ENCODE results near the gene HHIP.

Gene HHIP

GRCh38 chr4:144716778-144717177 lies 70.8 kb downstream of the HHIP start:
- no peaks in the 10 kb centered on the region for H3K79me2 ChIP-seq (ENCODE audit: control insufficient read depth, low read length)
- no peaks in the 10 kb centered on the region for H3K36me3 ChIP-seq (ENCODE audit: control insufficient read depth, low read length)
- H3K27ac ChIP-seq (ENCODE audit: low read depth, low read length) = no peak overlapping the region
- no peak overlapping the region for H3K4me3 ChIP-seq (ENCODE audit: low read length)
- no peaks in the 10 kb centered on the region for H3K4me1 ChIP-seq (ENCODE audit: control insufficient read depth, low read length)
- H3K27me3 ChIP-seq (ENCODE audit: control insufficient read depth, low read length) = 0 out of 2 replicates have a peak, but pooled peaks cover 2% of the 10 kb centered on the region
- TF ChIP-seq, protein P1, sequence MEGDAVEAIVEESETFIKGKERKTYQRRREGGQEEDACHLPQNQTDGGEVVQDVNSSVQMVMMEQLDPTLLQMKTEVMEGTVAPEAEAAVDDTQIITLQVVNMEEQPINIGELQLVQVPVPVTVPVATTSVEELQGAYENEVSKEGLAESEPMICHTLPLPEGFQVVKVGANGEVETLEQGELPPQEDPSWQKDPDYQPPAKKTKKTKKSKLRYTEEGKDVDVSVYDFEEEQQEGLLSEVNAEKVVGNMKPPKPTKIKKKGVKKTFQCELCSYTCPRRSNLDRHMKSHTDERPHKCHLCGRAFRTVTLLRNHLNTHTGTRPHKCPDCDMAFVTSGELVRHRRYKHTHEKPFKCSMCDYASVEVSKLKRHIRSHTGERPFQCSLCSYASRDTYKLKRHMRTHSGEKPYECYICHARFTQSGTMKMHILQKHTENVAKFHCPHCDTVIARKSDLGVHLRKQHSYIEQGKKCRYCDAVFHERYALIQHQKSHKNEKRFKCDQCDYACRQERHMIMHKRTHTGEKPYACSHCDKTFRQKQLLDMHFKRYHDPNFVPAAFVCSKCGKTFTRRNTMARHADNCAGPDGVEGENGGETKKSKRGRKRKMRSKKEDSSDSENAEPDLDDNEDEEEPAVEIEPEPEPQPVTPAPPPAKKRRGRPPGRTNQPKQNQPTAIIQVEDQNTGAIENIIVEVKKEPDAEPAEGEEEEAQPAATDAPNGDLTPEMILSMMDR (IDR thresholded peaks at IDR 0.05; ENCODE audit: low read depth, low read length, poor library complexity, severe bottlenecking) = no peak
- TF ChIP-seq EZH2phosphoT487 (IDR thresholded peaks at IDR 0.05; ENCODE audit: borderline replicate concordance, low read length) = no peak
- H3K9me3 ChIP-seq (ENCODE audit: control insufficient read depth, insufficient read depth, low read length) = no peaks in the 10 kb centered on the region
- no peaks in the 10 kb centered on the region for H3F3A ChIP-seq (ENCODE audit: control insufficient read depth, insufficient read depth)
- no peaks in the 10 kb centered on the region for H3K9me2 ChIP-seq (replicated peaks; ENCODE audit: control insufficient read depth, low read length)
- H4K20me1 ChIP-seq (ENCODE audit: control insufficient read depth, insufficient read depth, low read depth, low read length) = no peaks in the 10 kb centered on the region
- no peak overlapping the region for H3K4me2 ChIP-seq (ENCODE audit: low read length)

- Histone ChIP-seq H3K27me3 (ENCODE audit: control insufficient read depth, low read length) (0 out of 2 replicates have a peak, but pooled peaks cover 2% of the 10 kb centered on the region), H3K79me2 (ENCODE audit: control insufficient read depth, low read length) (no peaks in the 10 kb centered on the region), H3K4me2 (ENCODE audit: low read length) (no peak overlapping the region), H3F3A (ENCODE audit: control insufficient read depth, insufficient read depth) (no peaks in the 10 kb centered on the region), H3K4me3 (ENCODE audit: low read length) (no peak overlapping the region), H3K4me1 (ENCODE audit: control insufficient read depth, low read length) (no peaks in the 10 kb centered on the region), H3K9me3 (ENCODE audit: control insufficient read depth, insufficient read depth, low read length) (no peaks in the 10 kb centered on the region), H4K20me1 (ENCODE audit: control insufficient read depth, insufficient read depth, low read depth, low read length) (no peaks in the 10 kb centered on the region), H3K27ac (ENCODE audit: low read depth, low read length) (no peak overlapping the region), H3K36me3 (ENCODE audit: control insufficient read depth, low read length) (no peaks in the 10 kb centered on the region), H3K9me2 (replicated peaks; ENCODE audit: control insufficient read depth, low read length) (no peaks in the 10 kb centered on the region)
- no peak for TF ChIP-seq EZH2phosphoT487 (IDR thresholded peaks at IDR 0.05; ENCODE audit: borderline replicate concordance, low read length)
- TF ChIP-seq, protein P1 (IDR thresholded peaks at IDR 0.05; ENCODE audit: low read depth, low read length, poor library complexity, severe bottlenecking) = no peak
These were observed 73.1 kb downstream of the HHIP start for GRCh38 chr4:144718958-144719512.

GRCh38 chr4:144720491-144720890 lies 74.5 kb downstream of the HHIP start:
- H3K9me3 ChIP-seq (ENCODE audit: control insufficient read depth, insufficient read depth, low read length) = no peaks in the 10 kb centered on the region
- TF ChIP-seq, protein P1 (IDR thresholded peaks at IDR 0.05; ENCODE audit: low read depth, low read length, poor library complexity, severe bottlenecking) = no peak
- no peak for TF ChIP-seq EZH2phosphoT487 (IDR thresholded peaks at IDR 0.05; ENCODE audit: borderline replicate concordance, low read length)
- H3K4me3 ChIP-seq (ENCODE audit: low read length) = no peak overlapping the region
- no peaks in the 10 kb centered on the region for H3F3A ChIP-seq (ENCODE audit: control insufficient read depth, insufficient read depth)
- H3K27ac ChIP-seq (ENCODE audit: low read depth, low read length) = no peak overlapping the region
- no peaks in the 10 kb centered on the region for H3K4me1 ChIP-seq (ENCODE audit: control insufficient read depth, low read length)
- no peaks in the 10 kb centered on the region for H3K9me2 ChIP-seq (replicated peaks; ENCODE audit: control insufficient read depth, low read length)
- H3K4me2 ChIP-seq (ENCODE audit: low read length) = no peak overlapping the region
- H3K27me3 ChIP-seq (ENCODE audit: control insufficient read depth, low read length) = 0 out of 2 replicates have a peak, but pooled peaks cover 2% of the 10 kb centered on the region
- H3K79me2 ChIP-seq (ENCODE audit: control insufficient read depth, low read length) = no peaks in the 10 kb centered on the region
- no peaks in the 10 kb centered on the region for H3K36me3 ChIP-seq (ENCODE audit: control insufficient read depth, low read length)
- H4K20me1 ChIP-seq (ENCODE audit: control insufficient read depth, insufficient read depth, low read depth, low read length) = no peaks in the 10 kb centered on the region

All from DOHH2 (cell line).